Measurements from ENCODE around the gene MLKL. TPM values are rescaled to one million over a fixed set of nuclear protein-coding genes. Genes with fewer than 3 reads are reported as not detected.

MLKL gene
- total and polyA plus RNA-seq, 2 donors (not counting 3 experiments of a cell fraction or from before 2014, with no cell fraction given) = 8.1 to 26.5 TPM

DNA sequence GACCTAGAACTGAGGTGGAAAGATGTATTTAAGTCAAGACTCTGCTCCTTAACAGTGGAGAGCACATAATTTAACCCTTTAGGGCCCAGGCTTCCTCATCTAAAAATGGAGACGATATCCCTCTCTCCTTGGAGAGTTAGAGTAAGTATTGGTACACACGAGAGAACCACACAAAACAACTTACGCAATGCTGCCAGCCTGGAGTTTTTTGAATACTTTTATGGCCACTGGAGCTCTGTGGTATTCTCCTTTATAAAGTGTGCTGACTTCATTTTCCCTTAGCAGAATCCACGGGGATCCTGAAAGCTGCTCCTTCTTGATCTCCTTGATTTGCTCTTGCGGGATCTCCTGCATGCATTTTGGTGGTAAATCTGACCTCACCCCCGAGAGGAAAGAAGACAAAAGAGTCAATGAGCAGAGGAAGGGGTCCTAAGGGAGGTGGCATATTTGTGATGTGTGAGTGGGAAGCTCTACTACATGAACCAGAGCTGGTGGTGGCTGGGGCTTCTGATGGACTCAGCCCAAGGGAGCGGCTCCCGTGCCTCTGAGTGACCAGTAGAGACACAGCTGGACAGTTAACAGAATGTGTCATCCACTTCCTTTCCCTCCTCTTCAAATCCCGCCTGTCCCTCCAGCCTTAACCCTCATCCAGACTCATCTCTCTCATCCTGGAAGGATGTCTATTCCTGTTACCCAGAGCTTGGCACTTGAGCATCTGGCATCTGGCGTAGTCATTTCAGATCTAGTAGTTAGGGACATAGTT, 9.4 kb downstream of the MLKL start:
- no peaks in the 10 kb centered on the region for H4K20me1 ChIP-seq (replicated peaks; ENCODE audit: control insufficient read depth, extremely low read depth, insufficient read depth, low read length)
- peaks cover 9% of the 10 kb centered on the region for H3K79me2 ChIP-seq (ENCODE audit: control insufficient read depth, insufficient read depth, low read length)
- no peak for TF ChIP-seq GATA2 (IDR thresholded peaks at IDR 0.05; ENCODE audit: insufficient read depth, insufficient read length, low read depth, low read length)
- TF ChIP-seq, protein P1, sequence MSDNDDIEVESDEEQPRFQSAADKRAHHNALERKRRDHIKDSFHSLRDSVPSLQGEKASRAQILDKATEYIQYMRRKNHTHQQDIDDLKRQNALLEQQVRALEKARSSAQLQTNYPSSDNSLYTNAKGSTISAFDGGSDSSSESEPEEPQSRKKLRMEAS (IDR thresholded peaks at IDR 0.05; ENCODE audit: insufficient read depth, insufficient read length) = no peak
- TF ChIP-seq POLR2AphosphoS5 (IDR thresholded peaks at IDR 0.05; ENCODE audit: insufficient read depth, low read depth, low read length) = no peak
- TF ChIP-seq MYC (IDR thresholded peaks at IDR 0.05; ENCODE audit: low read depth, low read length) = no peak
- no peak for TF ChIP-seq FOS (IDR thresholded peaks at IDR 0.05; ENCODE audit: borderline replicate concordance, insufficient read depth, low read length)
- no peak for TF ChIP-seq POLR2A (IDR thresholded peaks at IDR 0.05; ENCODE audit: low read depth, low read length)
- no peak for TF ChIP-seq JUN (IDR thresholded peaks at IDR 0.05; ENCODE audit: borderline replicate concordance, insufficient read depth, insufficient read length, low read depth)
- TF ChIP-seq EZH2 (IDR thresholded peaks at IDR 0.05; ENCODE audit: borderline replicate concordance, low read depth, low read length, severe bottlenecking) = no peak
- TF ChIP-seq, protein P2, sequence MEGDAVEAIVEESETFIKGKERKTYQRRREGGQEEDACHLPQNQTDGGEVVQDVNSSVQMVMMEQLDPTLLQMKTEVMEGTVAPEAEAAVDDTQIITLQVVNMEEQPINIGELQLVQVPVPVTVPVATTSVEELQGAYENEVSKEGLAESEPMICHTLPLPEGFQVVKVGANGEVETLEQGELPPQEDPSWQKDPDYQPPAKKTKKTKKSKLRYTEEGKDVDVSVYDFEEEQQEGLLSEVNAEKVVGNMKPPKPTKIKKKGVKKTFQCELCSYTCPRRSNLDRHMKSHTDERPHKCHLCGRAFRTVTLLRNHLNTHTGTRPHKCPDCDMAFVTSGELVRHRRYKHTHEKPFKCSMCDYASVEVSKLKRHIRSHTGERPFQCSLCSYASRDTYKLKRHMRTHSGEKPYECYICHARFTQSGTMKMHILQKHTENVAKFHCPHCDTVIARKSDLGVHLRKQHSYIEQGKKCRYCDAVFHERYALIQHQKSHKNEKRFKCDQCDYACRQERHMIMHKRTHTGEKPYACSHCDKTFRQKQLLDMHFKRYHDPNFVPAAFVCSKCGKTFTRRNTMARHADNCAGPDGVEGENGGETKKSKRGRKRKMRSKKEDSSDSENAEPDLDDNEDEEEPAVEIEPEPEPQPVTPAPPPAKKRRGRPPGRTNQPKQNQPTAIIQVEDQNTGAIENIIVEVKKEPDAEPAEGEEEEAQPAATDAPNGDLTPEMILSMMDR (IDR thresholded peaks at IDR 0.05; ENCODE audit: extremely low read depth in 1 of 2, insufficient read depth in 1 of 2, low read depth in 1 of 2, low read length in 2 of 2) = no peak
- POLR2A ChIA-PET = no interaction called here
- BruUV-seq (replicated peaks) = no TSS peak
- intact Hi-C loops (cut with micrococcal nuclease) = no loop called here
- H3K9me3 ChIP-seq (replicated peaks; ENCODE audit: control insufficient read depth, insufficient read depth, low read length) = no peaks in the 10 kb centered on the region
- H3K4me3 ChIP-seq (replicated peaks in 1 of 3; ENCODE audit: insufficient read depth in 1 of 3, low read depth in 1 of 3, low read length in 3 of 3) = no peak overlapping the region
- H3K27ac ChIP-seq (ENCODE audit: insufficient read depth, low read depth, low read length) = no peak overlapping the region
- H3K27me3 ChIP-seq (ENCODE audit: control insufficient read depth in 2 of 2, insufficient read depth in 2 of 2, low read length in 2 of 2) = no peaks in the 10 kb centered on the region
- no peak overlapping the region for H3K4me2 ChIP-seq (ENCODE audit: insufficient read depth, low read length)
- FAIRE-seq (no peak), DNase-seq (ENCODE audit: low read depth, low spot score) (no peak)
- dilution Hi-C loops (cut with MboI; ENCODE audit: extremely low pct_ligation_motif_present, low sequenced_read_pairs) = no loop called here
- H2AFZ ChIP-seq (ENCODE audit: low read depth, low read length) = no peak overlapping the region
- H3K4me1 ChIP-seq (ENCODE audit: control insufficient read depth, extremely low read depth, insufficient read depth, low read length) = peaks cover 4% of the 10 kb centered on the region
- peaks cover 8 to 10% of the 10 kb centered on the region in 2 experiments for H3K36me3 ChIP-seq (ENCODE audit: control insufficient read depth in 2 of 2, extremely low read depth in 1 of 2, insufficient read depth in 2 of 2, low read length in 2 of 2)
- H3K9ac ChIP-seq (replicated peaks; ENCODE audit: extremely low read depth, insufficient read depth, low read length) = no peak overlapping the region
- CTCF ChIA-PET = interaction anchor here (0.7 to 1.0 kb wide), 2 partner anchors 9 to 40 kb away, joined by 3 read pairs; no protein-coding TSS in a partner anchor
- no peaks in the 10 kb centered on the region for H3K9me1 ChIP-seq (replicated peaks; ENCODE audit: control insufficient read depth, extremely low read depth, insufficient read depth, low read length)
